ENCODE results near the gene KCNH1.

Gene KCNH1

DNA sequence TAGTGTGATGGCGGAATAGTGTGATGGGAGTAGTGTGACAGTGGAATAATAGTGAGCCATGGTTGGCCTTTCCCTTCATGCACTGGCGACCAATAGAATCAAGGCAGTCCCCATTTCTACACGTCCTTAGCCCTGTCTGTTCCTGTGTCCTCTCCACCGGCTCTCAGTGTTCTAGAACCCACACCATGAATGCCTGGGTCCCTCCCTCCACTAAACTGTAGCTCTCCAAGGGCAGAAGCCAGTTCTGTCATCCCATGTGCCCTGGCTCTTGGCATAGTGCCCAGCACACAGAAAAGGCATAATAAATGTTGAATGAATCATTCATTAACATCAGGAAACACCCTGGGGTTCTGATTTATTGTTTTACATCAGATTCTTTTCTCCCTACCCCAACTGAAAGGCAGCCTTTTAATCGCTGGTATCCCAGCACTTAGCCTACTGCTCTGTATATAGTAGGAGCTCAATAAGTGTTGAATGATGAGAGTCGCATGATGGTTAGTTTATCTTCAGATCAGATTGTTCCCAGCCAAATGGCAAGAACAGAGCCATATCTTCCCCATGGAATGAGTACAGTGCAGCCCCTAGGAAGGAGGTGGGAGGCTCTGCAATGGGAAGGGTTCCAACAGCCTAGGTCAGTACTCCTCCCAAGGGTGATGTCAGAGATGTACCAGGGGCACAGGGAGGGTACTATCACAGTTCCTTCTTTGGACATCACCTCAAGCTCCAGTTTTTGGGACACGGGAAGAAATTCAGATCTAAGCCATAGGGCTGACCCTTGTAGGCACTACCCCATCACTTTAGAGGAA lies 479.6 kb downstream of the KCNH1 start:
- no peak overlapping the region for H3K4me3 ChIP-seq (ENCODE audit: low read length)
- no peak for TF ChIP-seq ZNF274 (IDR thresholded peaks at IDR 0.05; ENCODE audit: low read depth, low read length)

DNA sequence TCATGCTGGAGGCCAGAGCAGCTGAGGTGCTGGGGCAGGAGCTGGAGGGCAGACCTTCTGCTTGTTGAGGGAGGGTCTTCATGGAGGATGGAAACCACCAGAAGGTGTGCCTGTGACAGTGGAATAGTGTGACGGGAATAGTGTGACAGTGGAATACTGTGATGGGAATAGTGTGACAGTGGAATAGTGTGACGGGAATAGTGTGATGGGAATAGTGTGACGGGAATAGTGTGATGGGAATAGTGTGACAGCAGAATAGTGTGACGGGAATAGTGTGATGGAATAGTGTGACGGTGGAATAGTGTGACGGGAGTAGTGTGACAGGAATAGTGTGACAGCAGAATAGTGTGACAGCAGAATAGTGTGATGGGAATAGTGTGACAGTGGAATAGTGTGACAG lies 480.2 kb downstream of the KCNH1 start:
- no peak for TF ChIP-seq ZNF274 (IDR thresholded peaks at IDR 0.05; ENCODE audit: low read depth, low read length)

DNA sequence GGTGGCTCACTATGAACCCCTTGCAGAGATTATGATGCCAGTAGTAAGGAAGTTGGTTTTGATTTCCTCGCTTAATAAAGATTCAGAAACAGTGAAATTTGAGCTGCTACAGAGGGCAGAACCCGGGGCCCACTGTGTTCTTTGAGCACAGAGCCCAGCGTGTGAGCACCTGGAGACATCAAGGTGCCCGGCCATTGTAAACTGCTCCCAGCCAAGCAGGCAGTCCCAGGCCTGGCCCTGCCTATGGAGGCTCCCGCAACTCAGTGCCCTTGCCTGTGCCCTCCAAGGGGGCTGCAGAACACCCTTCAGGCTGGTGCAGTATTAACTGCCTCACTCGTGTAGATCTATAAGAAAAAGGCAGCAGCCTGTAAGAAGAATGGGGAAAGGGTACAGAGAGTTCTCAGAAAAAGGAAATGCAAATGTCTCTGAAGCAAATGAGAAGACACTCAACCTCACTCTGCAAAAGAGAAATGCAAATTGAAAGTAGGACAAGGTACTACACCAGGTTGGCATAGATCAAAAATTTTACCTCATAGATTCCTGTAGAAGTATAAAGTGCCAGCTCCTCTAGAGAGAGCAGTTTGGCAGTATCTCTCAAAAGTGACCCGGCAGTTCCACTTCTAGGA lies 481.5 kb downstream of the KCNH1 start:
- TF ChIP-seq ZNF274 (IDR thresholded peaks at IDR 0.05; ENCODE audit: low read depth, low read length), result no peak
- H3K4me3 ChIP-seq (ENCODE audit: low read length), result no peak overlapping the region

More for the DNA sequence above, 480.2 kb downstream of the KCNH1 start:
- no peak overlapping the region for H3K4me3 ChIP-seq (ENCODE audit: low read length)

DNA sequence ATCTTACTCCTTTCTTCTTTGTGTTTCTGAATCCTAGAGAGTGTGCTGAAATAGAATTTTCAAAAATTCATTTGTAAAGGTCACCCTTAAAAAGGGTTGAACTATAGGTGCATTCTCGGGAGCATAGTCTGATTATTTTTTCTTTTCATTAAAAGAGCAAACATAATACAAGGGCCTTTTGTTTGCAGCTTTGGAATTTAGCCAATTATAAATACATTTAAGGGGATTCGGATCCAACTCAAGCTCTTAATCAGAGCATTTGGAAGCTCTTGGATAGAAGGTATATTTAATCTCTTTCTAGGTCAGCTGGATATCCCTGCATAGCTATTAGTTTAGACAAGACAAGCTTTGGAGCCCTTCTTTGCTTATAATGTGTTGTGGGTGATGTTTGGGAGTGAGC lies 483.5 kb downstream of the KCNH1 start:
- no peak overlapping the region for H3K4me3 ChIP-seq (ENCODE audit: low read length)
- TF ChIP-seq ZNF274 (IDR thresholded peaks at IDR 0.05; ENCODE audit: low read depth, low read length), result no peak

DNA sequence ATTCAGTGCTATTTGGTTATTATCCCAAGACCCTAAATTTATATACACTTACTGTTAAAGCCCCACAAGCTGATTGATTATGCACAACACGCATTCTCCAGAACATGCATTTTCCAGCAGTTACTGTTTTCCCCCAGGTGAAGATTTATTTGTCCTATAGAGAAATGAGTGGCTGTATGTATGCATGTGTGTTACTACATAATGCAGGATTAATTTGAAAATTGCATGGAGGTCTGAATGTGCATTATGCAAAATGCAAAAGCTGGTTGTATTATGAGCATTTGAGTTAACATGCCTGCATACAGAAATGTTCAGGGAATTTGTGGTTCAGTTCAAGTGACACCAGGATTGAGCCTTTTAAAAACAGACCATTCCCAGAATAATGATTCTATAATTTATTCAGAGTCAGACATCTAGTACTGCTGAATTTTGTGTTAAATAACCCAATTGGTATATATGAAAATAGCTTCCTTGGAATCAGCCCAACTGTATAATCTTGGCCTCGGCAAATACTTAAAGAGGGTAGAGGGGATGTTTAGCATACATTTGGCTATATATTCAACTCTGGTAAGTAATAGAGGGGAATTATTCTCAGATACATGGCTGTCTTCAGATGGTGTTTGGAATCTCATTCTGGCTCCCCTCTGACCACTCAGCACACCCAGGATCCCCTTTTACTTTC lies 485.2 kb downstream of the KCNH1 start:
- no peak for TF ChIP-seq ZNF274 (IDR thresholded peaks at IDR 0.05; ENCODE audit: low read depth, low read length)
- H3K4me3 ChIP-seq (ENCODE audit: low read length), result no peak overlapping the region

DNA sequence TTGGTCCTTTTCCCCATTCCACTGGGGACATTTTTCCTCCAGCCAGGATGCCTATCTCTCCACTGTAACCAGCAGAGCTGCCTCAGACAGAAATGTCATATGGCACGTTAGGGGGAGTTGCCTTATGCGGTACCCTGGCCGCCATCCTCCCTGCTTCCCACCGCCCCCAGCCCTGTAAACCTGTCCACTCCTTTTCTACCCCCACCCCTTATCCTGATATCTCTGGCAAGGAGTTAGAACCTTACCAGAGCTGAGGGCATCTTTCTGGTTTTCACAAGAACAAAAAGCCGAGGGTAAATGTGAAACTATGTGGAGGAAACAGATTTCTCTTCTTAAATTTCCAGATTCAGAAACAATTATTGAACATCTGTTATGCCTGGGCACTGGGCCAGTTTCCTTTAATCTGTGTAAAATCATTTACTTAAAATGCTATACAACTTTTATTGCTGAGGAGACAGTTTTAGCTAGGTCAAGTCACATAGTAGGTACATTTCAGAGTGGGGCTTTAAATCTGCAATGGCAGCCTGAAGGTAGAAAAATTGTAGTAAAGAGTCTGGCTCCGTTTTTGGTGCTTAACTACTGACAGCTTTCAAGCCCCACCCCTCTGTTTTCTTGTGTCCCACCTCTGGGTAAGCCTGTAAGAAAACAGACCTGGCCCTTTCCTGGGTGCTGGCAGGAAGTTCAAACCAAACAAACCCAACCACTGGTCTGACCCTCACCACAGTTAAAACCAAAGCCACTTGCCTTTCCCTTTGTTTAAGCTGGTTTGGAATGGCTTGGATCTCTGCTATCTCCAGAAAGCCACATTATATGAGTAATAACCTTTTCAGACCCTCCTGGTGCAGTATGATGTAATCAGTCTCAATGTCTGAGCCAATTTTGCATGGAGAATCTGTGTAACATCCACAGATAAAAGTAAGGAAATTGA lies 486.3 kb downstream of the KCNH1 start:
- no peak for TF ChIP-seq ZNF274 (IDR thresholded peaks at IDR 0.05; ENCODE audit: low read depth, low read length)
- H3K4me3 ChIP-seq (ENCODE audit: low read length), result no peak overlapping the region

DNA sequence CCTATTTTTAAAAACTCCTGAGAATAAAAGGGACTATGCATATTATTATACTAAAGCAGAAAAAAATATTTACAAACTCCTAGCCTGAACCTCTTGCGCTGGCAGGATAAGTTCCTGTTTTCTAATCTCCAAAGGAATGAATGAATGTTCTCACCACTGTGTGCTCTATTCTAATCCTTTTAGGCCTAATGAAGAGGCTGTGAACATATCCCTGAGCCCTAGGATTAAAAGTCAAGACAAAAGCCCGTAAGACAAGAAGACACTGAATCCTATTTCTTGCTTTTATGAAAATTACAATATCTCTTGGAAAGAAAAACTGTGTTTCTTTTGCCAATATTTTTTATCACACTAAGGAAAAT lies 487.7 kb downstream of the KCNH1 start:
- no peak for TF ChIP-seq ZNF274 (IDR thresholded peaks at IDR 0.05; ENCODE audit: low read depth, low read length)

DNA sequence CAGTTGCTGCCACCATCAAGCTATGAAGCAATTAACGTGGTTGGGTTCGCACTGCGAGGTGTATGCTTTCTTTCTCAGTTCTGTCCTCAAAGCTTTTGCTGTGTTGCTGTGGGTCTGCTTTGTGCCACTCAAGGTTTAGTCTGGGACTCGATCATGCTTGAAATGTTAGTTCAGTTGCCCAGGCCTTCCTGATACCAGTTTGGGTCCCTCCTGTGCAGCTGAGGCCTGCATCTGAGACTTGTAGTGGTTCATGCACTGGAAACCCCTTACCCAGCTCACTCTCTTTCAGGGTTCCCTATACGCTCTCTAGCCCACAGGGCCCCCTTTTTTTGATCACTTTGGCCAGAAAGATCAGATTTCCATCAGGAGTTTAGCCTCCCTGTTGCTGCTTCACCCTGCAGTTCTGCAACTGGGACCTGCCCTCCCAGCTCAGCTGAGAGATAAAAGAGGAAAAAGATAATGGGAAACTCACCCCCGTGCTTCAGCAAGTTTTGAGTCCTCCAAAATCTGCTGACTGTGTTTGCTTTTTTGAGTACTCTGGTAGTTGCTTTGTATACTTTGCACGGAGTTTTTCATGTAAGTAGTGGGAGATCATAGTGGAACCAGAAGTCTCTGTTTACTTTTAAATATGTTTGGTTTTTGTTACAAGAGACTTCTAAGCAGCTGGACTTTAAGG lies 488.2 kb downstream of the KCNH1 start:
- no peak overlapping the region for H3K4me3 ChIP-seq (ENCODE audit: low read length)
- TF ChIP-seq ZNF274 (IDR thresholded peaks at IDR 0.05; ENCODE audit: low read depth, low read length), result no peak

More for the DNA sequence above, 487.7 kb downstream of the KCNH1 start:
- no peak overlapping the region for H3K4me3 ChIP-seq (ENCODE audit: low read length)

DNA sequence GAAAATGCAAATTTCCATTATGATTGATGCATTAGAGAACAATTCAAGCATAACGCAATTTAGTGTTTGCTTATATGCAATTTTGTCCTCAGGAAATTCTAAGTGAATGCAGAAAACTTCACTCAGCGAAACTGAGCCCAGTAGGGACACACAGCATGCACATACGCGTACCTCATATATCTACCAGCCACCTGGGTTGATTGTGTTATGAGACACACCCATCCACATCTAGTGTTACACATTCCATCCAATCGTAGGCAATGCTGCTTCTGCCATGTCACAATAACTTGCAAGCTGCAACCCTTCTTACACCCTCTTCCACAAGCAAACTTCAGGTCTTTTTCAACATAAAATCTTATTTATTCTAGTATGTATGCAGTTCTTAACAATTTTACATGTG lies 492.4 kb downstream of the KCNH1 start:
- H3K4me3 ChIP-seq (ENCODE audit: low read length), result no peak overlapping the region
- no peak for TF ChIP-seq ZNF274 (IDR thresholded peaks at IDR 0.05; ENCODE audit: low read depth, low read length)

DNA sequence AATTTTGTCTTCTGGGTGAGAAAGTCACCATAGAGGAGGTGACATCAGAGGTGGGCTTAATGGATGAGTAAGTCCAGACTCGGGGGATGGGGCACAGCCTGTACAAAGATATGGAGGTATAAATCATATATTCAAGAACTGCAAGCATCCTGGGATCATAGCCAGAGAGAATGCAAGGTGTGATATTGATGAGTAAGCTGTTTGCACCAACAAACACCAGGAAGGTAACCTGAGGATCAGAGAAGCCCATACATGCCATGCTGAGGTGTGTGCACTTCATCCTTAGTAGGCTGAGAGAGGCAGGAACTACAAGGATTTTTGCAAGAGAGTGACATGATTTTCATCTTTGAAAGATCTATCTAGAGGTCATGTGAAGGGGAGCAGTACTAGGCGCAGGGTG lies 498.8 kb downstream of the KCNH1 start:
- no peak overlapping the region for H3K4me3 ChIP-seq (ENCODE audit: low read length)
- no peak for TF ChIP-seq ZNF274 (IDR thresholded peaks at IDR 0.05; ENCODE audit: low read depth, low read length)

DNA sequence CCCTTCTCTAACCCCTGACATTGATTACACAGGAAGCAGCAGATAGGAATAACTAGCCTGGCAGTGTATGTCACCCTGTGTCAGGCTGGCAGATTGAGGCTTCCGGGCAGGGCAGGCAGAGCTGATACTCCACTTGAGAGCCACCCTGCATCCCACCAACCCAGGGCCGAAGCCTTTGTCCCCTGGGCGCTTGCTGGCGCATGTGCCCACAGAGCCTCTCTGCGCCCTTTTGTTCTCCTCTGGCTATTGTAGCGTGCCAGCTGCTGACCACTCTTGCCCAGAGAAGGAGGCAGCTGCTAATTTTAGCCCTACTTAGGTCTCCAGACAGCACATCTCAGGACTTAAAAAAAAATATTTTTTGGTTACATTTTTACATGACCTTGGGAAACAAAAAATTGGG lies 500.3 kb downstream of the KCNH1 start:
- no peak overlapping the region for H3K4me3 ChIP-seq (ENCODE audit: low read length)
- TF ChIP-seq ZNF274 (IDR thresholded peaks at IDR 0.05; ENCODE audit: low read depth, low read length), result no peak

DNA sequence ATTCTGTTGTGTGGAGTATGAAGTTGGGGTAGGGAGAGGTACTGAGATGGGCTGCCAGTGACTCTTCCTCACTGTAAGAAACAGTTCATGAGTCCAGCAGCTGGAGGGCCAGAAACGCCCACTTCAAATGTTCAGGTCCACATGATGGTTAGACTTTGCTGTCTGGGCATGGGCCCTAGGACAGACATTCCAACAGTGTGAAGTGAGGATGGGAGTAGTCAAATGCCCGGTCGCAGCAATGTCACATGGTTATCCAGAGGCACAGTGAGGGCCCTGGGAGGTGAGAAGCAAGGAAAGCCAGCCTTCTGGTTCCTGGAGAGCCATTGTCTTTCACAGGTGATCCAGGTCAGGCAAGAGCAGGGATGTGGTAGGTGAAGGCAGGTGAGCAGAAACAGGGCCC lies 500.8 kb downstream of the KCNH1 start:
- no peak overlapping the region for H3K4me3 ChIP-seq (ENCODE audit: low read length)
- TF ChIP-seq ZNF274 (IDR thresholded peaks at IDR 0.05; ENCODE audit: low read depth, low read length), result no peak

DNA sequence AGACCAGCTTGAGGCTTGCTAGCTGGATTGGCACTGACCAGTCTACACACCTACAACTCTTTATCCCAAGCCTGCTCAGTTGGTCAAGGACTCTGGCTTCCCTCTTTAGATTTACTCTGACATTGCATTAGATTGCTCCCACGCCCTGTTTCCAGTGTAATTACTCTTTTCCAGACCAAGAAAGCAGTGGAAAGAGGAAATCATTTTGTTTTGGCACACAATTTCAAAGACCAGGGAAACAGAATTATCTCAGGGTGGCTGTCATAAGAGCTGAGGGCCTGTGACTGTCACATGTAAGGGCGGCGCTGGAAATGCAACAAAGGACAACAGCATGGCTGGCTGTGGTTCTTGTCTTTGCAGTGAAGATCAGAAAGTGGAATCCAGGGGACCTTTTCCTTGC lies 502.5 kb downstream of the KCNH1 start:
- no peak overlapping the region for H3K4me3 ChIP-seq (ENCODE audit: low read length)
- TF ChIP-seq ZNF274 (IDR thresholded peaks at IDR 0.05; ENCODE audit: low read depth, low read length), result no peak
